Thyroid gland (tissue), 4 donors: ENCODE data around the gene KIF5C.

Experiments used
- CTCF ChIP-seq, 6 experiments: fragments of 200-600 bp in 3 of 6; fragments of 450-650 bp in 3 of 6; sonication (generic) in 3 of 6; IDR thresholded peaks; one replicate each; pipeline ENCODE4 v1.5.1; 2016 to 2019; ENCODE audit warnings: antibody characterized with exemption in 6 of 6, mild to moderate bottlenecking in 2 of 6, inconsistent platforms in 1 of 6, moderate library complexity in 1 of 6
- POLR2A ChIP-seq, 2 donors: fragments of 450-650 bp; IDR thresholded peaks; one replicate each; pipeline ENCODE4 v1.6.1; 2017; ENCODE audit warnings: antibody characterized with exemption in 2 of 2, mild to moderate bottlenecking in 2 of 2, moderate library complexity in 1 of 2

GRCh38 chr2:148888986-148889385 is 14.0 kb downstream of the KIF5C start:
- TF ChIP-seq CTCF (IDR thresholded peaks at IDR 0.05) (no peak), POLR2A (IDR thresholded peaks at IDR 0.05) (no peak)
